GM12874 (cell line): ENCODE results near the gene VPS35L.
A peak's percentile ranks its signal among the peaks of the same experiment; 100 is the strongest.

Experiments used
- TF ChIP-seq, protein P1 (sequence below): IDR thresholded peaks from 2 replicates; pipeline ENCODE4 v1.5.1; 2011; ENCODE audit warnings: low read depth, mild to moderate bottlenecking, control low read depth, low read length, moderate library complexity; ENCODE audit not compliant: insufficient read depth

Gene VPS35L

DNA sequence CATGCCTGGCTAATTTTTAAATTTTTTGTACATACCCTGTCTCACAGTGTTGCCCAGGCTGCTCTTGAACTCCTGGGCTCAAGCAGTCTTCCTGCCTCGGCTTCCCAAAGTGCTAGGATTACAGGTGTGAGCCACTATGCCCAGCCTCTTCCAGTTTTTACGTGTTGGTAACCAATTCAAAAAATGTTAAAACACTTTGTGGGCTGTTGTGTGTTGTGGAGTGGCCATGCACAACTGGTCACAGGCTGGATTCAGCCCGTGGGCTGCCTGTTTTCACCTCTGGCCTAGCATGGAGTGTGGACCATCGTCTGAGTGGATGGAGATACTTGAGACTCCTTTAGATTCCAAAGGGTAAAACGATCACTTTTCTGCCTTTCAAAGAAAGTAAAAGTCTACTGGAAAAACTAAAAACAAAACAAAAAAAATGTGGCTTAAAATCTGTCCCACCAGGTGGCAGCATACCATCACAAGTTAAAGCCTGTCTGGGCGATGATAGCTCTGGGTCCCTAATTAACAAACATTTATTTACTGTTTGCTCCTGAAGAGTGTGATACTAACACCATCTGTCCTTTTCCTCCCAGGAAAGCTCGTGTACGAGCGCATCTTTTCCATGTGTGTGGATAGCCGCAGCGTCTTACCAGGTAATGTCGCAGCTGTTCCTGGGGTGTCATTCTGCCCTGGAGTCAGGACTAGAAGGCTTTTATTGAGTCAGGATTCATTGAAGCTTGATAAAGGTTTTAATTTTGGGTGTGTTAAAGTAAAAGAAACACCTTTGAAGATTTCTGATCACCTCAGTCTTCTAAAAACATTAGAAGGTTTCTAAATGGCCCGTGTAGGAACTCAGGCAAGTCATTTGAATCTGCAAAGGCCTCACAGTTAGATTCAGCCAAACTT, 45.8 kb downstream of the VPS35L start:
- TF ChIP-seq, protein P1, sequence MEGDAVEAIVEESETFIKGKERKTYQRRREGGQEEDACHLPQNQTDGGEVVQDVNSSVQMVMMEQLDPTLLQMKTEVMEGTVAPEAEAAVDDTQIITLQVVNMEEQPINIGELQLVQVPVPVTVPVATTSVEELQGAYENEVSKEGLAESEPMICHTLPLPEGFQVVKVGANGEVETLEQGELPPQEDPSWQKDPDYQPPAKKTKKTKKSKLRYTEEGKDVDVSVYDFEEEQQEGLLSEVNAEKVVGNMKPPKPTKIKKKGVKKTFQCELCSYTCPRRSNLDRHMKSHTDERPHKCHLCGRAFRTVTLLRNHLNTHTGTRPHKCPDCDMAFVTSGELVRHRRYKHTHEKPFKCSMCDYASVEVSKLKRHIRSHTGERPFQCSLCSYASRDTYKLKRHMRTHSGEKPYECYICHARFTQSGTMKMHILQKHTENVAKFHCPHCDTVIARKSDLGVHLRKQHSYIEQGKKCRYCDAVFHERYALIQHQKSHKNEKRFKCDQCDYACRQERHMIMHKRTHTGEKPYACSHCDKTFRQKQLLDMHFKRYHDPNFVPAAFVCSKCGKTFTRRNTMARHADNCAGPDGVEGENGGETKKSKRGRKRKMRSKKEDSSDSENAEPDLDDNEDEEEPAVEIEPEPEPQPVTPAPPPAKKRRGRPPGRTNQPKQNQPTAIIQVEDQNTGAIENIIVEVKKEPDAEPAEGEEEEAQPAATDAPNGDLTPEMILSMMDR = peak; percentile 43

- TF ChIP-seq, protein P1 = no peak
Measured at GRCh38 chr16:19604911-19605310, 49.4 kb downstream of the VPS35L start.

DNA sequence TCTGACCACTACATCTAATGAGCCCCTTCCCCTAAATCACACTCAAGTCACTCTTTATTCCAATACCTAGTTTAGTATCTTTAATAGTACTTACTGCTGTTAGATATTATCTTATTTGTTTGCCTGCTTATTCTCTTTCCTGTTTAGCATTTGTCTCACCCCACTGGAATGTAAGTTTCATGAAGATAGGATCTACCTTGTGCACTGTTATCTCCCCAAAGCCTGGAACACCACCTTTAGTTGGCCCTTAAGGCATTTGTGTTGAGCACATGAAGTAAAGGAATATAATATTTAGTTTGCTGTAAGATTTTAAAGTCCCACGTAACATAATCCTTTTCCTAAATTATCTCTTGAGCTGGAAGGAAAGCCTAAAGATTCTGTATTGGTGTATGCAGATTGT, 50.2 kb downstream of the VPS35L start:
- TF ChIP-seq, protein P1 = no peak

GRCh38 chr16:19607616-19608280, 52.2 kb downstream of the VPS35L start:
- TF ChIP-seq, protein P1 = no peak

- TF ChIP-seq, protein P1 = no peak
Measured at GRCh38 chr16:19609359-19609758, 53.9 kb downstream of the VPS35L start.

- TF ChIP-seq, protein P1 = no peak
Measured at GRCh38 chr16:19610200-19610599, 54.7 kb downstream of the VPS35L start.

DNA sequence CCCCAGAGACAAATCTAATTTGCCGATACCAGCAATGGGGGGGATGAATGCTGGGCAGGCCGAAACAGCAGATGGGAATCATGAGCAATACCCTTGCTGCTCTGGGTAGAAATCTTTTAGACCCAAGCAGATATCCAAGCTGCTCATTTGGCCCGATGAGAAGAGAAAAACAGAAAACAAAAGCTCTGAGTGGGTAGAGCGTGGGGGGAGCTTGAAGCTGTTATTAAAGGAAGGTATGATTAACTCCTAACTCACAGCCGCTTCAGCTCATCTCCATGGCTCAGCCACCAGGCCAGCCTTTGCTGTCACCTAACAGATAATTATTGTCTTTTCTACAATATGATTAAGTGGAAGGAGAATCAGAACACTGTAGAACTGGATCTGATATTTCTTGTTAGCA, 58.3 kb downstream of the VPS35L start:
- TF ChIP-seq, protein P1 = no peak
